ENCODE results near the gene PRPF31.

PRPF31 gene

GRCh38 chr19:54155694-54156093 lies 40.1 kb downstream of the PRPF31 start:
- DNase-seq (ENCODE audit: low spot score): no peak
- TF ChIP-seq CTCF (conservative IDR thresholded peaks at IDR 0.05; ENCODE audit: low read depth): no peak
- ChIA-PET CTCF (interaction anchor here (0.5 to 1.7 kb wide), 2 partner anchors 46 to 76 kb away, joined by 3 read pairs; no protein-coding TSS in a partner anchor), POLR2A (ENCODE audit: low non-redundant PET) (no interaction called here)
- H3K27ac ChIP-seq: peak overlapping the region; percentile 97

- H3K27ac ChIP-seq: peak overlapping the region; percentile 97
- TF ChIP-seq CTCF (conservative IDR thresholded peaks at IDR 0.05; ENCODE audit: low read depth): no peak
- POLR2A ChIA-PET (ENCODE audit: low non-redundant PET): no interaction called here
Measured at GRCh38 chr19:54156490-54156889, 40.9 kb downstream of the PRPF31 start.

GRCh38 chr19:54156953-54157352 lies 41.4 kb downstream of the PRPF31 start:
- ChIA-PET POLR2A (ENCODE audit: low non-redundant PET) (no interaction called here), CTCF (interaction anchor here (1.7 kb wide), 1 partner anchor 45 kb away, joined by 3 read pairs; no protein-coding TSS in a partner anchor)
- H3K27ac ChIP-seq: peak overlapping the region; percentile 97

More at GRCh38 chr19:54156490-54156889, 40.9 kb downstream of the PRPF31 start:
- CTCF ChIA-PET: interaction anchor here (1.7 kb wide), 1 partner anchor 46 kb away, joined by 3 read pairs; no protein-coding TSS in a partner anchor
- DNase-seq (ENCODE audit: low spot score): no peak

GRCh38 chr19:54158812-54159351 lies 43.3 kb downstream of the PRPF31 start:
- no peak for DNase-seq (ENCODE audit: low spot score)
- CTCF ChIA-PET: interaction anchor here (0.7 to 0.8 kb wide), 2 partner anchors 8 to 26 kb away, joined by 3 to 4 read pairs; no protein-coding TSS in a partner anchor
- H3K27ac ChIP-seq: peak overlapping the region; percentile 97
- no peak for TF ChIP-seq CTCF (conservative IDR thresholded peaks at IDR 0.05; ENCODE audit: low read depth)
- POLR2A ChIA-PET (ENCODE audit: low non-redundant PET): interaction anchor here (1.8 kb wide), 1 partner anchor 22 kb away, joined by 4 read pairs; the partner anchor contains the start of gene CNOT3

More at GRCh38 chr19:54156953-54157352, 41.4 kb downstream of the PRPF31 start:
- TF ChIP-seq CTCF (conservative IDR thresholded peaks at IDR 0.05; ENCODE audit: low read depth): no peak
- DNase-seq (ENCODE audit: low spot score): no peak

GRCh38 chr19:54159352-54160181 lies 44.0 kb downstream of the PRPF31 start, which contains the start of gene LENG1:
Gene LENG1, minus strand, starts transcription at chr19:54159721. Its CDS starts 26 bp downstream, at chr19:54159695.
- DNase-seq (ENCODE audit: low spot score): peak; percentile 99
- H3K27ac ChIP-seq: peak within 1 kb of the TSS; percentile 97
- 0 out of 2 replicates have a peak, but pooled peaks have one; percentile 8 for TF ChIP-seq CTCF (conservative IDR thresholded peaks at IDR 0.05; ENCODE audit: low read depth)
- POLR2A ChIA-PET (ENCODE audit: low non-redundant PET): interaction anchor here (1.8 kb wide), 1 partner anchor 23 kb away, joined by 4 read pairs; the partner anchor contains the start of gene CNOT3
- CTCF ChIA-PET: interaction anchor here (0.6 to 0.8 kb wide), 2 partner anchors 9 to 848 kb away, joined by 3 to 4 read pairs; no protein-coding TSS in a partner anchor

GRCh38 chr19:54160182-54160811 lies 44.7 kb downstream of the PRPF31 start:
- H3K27ac ChIP-seq: peak overlapping the region; percentile 97
- CTCF ChIA-PET: interaction anchor here (0.6 kb wide), 1 partner anchor 847 kb away, joined by 3 read pairs; no protein-coding TSS in a partner anchor
- TF ChIP-seq CTCF (conservative IDR thresholded peaks at IDR 0.05; ENCODE audit: low read depth): no peak
- peak; percentile 13 for DNase-seq (ENCODE audit: low spot score)
- POLR2A ChIA-PET (ENCODE audit: low non-redundant PET): interaction anchor here (1.8 kb wide), 1 partner anchor 23 kb away, joined by 4 read pairs; the partner anchor contains the start of gene CNOT3

Measured in RWPE1 (cell line).